WTC11 (cell line): ENCODE results near the gene COL20A1.

ENCODE experiments used
- CTCF ChIP-seq: fragments of 200-600 bp; IDR thresholded peaks from 2 replicates; pipeline ENCODE4 v1.8.0; 2022; ENCODE audit warnings: antibody characterized with exemption
- FOXJ3 ChIP-seq: sonication (generic); formaldehyde crosslinking; IDR thresholded peaks from 2 replicates; pipeline ENCODE4 v1.9.0; 2021; ENCODE audit warnings: missing genetic modification reagents, mild to moderate bottlenecking, borderline replicate concordance
- TF ChIP-seq, protein P1 (sequence below): sonication (generic); formaldehyde crosslinking; IDR thresholded peaks from 2 replicates; pipeline ENCODE4 v1.8.1; 2023; ENCODE audit warnings: mild to moderate bottlenecking, missing genetic modification reagents, moderate library complexity

DNA sequence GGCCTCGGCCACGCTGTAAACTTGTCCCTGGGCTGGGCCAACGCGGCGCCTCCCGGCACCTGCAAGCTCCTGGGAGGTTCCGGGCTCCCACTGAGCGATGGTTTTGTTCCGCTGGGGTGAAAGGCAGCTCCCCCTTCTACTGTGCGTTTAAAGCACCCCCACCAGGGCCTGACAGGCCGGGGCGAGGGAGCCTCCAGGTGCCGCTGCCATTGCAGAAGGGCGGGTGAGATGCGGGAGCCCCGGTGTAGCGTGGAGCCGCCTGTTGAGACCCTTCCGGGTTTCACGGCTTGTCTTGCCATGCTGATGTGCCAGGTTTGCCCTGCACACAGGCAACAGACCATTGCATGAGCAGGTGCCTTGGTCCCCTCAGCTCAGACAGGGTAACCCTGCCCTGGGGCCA is 2.9 kb downstream of the COL20A1 start:
- TF ChIP-seq FOXJ3 (CRISPR knock-in tag) (no peak), CTCF (no peak)
- TF ChIP-seq, protein P1, sequence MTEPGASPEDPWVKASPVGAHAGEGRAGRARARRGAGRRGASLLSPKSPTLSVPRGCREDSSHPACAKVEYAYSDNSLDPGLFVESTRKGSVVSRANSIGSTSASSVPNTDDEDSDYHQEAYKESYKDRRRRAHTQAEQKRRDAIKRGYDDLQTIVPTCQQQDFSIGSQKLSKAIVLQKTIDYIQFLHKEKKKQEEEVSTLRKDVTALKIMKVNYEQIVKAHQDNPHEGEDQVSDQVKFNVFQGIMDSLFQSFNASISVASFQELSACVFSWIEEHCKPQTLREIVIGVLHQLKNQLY (CRISPR knock-in tag): no peak
